Hepatocyte (in vitro differentiated cells): ENCODE measurements around the gene ZBTB20.

Experiments used
- EZH2phosphoT487 ChIP-seq: fragments of 200-600 bp; sonication (generic); IDR thresholded peaks from one replicate; pipeline ENCODE4 v1.6.1; 2018; ENCODE audit warnings: antibody characterized with exemption, mild to moderate bottlenecking, low read depth, moderate library complexity; ENCODE audit not compliant: unreplicated experiment, severe bottlenecking
- TF ChIP-seq, protein P1 (sequence below): fragments of 200-600 bp; sonication (generic); IDR thresholded peaks from 2 replicates; pipeline ENCODE4 v1.5.1; 2016; ENCODE audit warnings: antibody characterized with exemption, mild to moderate bottlenecking; ENCODE audit not compliant: poor library complexity

DNA sequence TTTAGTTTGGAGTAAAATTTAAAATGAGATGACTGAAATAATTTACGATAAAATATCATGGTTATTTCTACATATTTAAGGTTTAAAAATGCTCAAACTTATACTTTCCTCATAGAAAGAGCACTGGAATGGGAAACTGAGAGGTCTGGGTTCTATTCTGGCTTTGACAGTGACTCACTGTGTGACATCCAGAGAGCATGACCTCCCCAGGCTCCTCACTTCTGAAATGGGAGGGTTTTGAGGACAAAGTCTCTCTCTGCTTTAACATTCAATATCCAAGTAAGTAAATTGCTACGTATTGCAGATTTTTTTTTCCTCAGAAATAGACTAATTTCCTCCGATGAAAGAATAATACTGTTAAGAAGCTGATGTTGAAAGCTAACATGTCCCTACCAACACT is 618.6 kb downstream of the ZBTB20 start:
- no peak for TF ChIP-seq EZH2phosphoT487
- TF ChIP-seq, protein P1, sequence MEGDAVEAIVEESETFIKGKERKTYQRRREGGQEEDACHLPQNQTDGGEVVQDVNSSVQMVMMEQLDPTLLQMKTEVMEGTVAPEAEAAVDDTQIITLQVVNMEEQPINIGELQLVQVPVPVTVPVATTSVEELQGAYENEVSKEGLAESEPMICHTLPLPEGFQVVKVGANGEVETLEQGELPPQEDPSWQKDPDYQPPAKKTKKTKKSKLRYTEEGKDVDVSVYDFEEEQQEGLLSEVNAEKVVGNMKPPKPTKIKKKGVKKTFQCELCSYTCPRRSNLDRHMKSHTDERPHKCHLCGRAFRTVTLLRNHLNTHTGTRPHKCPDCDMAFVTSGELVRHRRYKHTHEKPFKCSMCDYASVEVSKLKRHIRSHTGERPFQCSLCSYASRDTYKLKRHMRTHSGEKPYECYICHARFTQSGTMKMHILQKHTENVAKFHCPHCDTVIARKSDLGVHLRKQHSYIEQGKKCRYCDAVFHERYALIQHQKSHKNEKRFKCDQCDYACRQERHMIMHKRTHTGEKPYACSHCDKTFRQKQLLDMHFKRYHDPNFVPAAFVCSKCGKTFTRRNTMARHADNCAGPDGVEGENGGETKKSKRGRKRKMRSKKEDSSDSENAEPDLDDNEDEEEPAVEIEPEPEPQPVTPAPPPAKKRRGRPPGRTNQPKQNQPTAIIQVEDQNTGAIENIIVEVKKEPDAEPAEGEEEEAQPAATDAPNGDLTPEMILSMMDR: no peak
